Fibroblast of skin of left biceps (primary cell): Measurements from ENCODE around the gene TMEM165.

Source experiments
- DNase-seq, 2 experiments: peaks; one replicate each; pipeline ENCODE4 v3.0.0-alpha.2; 2013; ENCODE audit warnings: low read depth in 2 of 2

TMEM165 gene

GRCh38 chr4:55367084-55367722, 28.6 kb upstream of the TMEM165 start:
- no peak for DNase-seq

GRCh38 chr4:55369968-55370367, 25.8 kb upstream of the TMEM165 start:
- DNase-seq: no peak

DNA sequence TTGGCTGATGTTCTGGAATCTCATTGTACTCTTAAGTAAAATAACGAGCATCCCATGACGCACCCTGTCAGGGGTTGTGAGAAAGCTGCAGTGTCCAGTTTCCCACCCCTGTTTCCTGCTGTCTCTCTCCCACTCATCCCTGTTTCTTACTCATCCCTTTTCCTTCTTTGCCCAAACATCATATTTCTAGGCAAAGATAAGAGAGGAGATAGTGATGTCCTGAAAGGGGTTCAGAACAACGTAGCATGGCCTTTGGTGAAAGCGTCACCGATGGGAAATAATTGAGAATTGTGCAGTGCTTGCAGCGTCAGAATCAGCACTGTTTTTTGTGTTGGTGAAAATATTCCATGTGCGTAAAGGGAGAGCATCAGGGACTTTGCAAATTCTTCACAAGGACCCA, 23.5 kb upstream of the TMEM165 start:
- no peak for DNase-seq

GRCh38 chr4:55373461-55373860, 22.3 kb upstream of the TMEM165 start:
- DNase-seq: no peak

DNA sequence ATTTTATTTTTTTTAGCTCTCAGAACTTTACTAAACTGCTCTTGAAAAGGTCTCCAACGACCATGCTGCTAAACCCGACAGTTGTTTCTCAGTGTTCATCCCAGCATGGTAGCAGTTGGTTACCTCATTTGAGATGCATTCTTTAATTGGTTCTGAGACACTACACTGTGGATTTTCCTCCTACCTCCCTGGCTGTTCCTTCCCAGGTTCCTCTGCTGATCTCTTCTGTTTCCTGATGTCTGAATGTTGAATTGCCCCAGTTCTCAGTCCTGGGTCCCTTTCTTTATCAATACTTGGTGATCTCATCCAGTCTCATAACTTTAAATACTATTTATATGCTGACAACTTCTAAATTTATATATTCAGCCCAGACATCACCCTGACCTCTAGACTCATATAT, 19.1 kb upstream of the TMEM165 start:
- no peak for DNase-seq

DNA sequence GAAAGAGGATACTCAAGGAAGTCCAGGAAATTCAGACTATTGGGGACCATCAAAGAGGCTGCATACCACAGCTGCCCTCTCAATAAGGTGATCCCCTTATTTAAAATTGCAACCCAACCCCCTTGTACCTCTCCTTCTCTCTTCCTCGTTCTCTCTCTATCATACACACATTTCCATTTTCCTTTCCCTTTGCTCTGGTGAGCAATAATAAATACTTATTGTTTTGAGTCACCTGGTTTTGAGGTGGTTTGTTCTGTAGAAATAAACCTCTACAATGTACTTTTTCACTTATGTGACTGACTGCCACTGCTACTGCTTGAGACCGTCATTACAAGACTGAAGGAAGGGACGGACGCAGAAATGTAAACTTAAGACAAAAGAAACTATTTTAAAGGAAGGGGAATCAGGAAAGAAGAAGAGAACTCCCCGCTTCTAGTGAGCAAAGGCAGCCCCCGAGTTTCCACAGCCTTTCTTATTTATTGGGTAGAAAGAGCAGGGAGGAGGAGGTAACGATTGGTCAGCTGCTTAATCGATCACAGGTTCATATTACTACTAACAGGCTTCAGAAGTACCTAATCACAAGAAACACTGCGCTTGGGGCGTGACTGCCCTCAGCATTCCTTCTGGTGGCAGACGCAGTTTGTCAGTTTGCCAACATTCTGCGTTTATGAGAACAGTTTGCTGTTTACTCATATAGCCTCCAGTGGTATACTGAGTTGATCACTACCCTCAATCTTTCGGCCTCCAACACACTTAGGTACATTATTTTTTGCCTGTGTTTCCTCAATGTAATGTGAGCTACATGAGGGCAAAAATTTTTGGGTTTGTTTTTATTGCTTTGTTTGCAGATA, 16.9 kb upstream of the TMEM165 start:
- DNase-seq: no peak

GRCh38 chr4:55380576-55380975, 15.2 kb upstream of the TMEM165 start:
- DNase-seq: no peak

DNA sequence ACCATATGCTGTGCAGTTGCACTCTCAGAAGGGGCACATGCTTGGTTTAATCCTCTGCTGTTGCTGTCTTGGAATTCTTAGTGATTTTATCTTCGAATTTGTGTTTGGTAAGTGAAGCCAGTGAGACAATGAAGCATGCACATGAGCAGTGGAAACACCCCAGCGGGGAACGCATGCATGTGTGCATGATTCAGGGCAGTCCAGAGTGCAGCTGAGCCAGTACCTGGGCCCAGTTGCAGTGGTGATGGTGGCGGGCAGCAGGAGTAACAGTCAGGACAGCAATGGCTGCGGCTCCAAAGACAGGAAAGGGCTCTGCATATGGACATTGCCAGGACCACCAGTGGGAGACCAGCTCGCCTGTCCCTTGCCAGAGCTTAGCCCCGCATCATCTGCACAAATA, 14.3 kb upstream of the TMEM165 start:
- no peak for DNase-seq

DNA sequence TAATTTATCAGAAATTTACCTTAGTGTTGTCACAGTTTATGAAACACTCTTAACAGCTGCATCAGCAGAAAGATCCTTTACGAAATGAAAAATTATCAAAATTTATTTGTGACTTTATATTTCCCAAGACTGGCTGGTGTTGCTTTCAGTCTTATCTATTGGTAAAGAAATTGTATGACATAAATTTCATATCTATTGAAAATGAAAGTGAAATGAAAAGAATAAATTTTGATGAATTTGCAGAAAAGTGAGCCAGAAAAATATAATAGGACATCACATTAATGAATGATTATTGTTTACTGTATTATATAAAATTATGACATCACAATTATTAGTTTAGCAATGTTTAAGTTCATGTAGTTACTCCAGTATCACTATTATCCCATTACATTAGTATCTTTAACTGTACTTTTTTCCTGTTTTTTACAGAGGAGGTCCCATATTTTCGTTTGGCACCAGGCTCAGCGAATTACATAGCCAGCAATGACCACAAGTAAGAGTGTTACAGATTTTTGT, 13.2 kb upstream of the TMEM165 start:
- no peak for DNase-seq

GRCh38 chr4:55385201-55385649, 10.5 kb upstream of the TMEM165 start:
- no peak for DNase-seq

GRCh38 chr4:55386073-55386472, 9.7 kb upstream of the TMEM165 start:
- DNase-seq: no peak

GRCh38 chr4:55386840-55387239, 8.9 kb upstream of the TMEM165 start:
- no peak for DNase-seq

DNA sequence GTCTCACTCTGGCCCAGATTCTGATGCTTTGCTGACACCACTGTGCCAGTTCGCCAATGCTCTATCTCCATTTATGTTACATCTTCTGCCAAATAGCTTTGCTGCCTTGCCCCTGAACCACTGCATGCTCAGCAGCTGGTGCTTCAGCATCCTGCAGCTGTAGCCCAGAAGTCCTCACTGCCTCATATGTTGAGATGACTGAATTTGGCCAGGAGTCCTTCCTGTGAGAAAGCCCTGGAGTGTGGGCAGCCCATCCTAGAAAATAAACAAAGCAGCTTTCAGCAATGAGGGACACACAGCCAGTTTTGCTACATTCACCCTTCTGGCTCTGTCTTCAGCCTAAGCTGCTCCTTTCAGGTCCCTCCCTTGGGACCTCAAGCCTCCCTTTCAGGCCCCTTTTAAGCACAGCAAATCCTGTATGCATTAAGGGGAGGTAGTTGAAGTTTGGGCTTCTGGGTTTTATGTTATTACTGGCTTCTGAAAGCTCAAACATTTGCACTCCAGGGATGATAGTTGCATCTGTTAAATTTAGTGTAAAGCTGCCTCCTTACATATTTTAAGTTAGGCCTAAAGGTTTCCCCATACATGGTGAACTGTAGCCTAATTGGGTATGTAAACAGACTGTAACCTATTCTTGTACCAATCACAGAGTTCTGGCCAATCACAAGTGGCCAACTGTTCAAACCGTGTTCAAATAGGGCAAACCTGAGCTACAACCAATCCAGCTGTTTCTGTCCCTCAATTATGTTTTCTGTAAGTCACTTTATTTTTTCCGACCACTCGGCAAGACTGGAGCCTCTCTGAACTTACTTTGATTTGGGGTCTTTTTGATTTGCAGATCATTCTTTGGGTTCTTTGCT, 2.1 kb upstream of the TMEM165 start:
- no peak for DNase-seq

DNA sequence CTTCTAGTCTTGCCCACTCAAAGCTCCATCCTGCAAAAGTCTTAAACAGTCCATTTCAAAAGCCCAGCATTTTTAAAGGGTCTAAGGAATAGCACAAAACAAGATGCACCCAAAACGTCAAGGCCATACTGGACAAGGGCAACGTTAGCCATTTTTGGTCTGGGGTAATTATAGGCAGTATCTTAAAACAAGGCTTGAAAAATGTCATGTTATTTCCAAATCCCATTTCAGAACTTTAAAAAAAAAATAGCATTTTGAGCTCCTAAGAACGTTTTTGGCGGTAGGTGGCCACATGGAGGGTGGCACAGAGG, 584 bp upstream of the TMEM165 start:
- DNase-seq: no peak

DNA sequence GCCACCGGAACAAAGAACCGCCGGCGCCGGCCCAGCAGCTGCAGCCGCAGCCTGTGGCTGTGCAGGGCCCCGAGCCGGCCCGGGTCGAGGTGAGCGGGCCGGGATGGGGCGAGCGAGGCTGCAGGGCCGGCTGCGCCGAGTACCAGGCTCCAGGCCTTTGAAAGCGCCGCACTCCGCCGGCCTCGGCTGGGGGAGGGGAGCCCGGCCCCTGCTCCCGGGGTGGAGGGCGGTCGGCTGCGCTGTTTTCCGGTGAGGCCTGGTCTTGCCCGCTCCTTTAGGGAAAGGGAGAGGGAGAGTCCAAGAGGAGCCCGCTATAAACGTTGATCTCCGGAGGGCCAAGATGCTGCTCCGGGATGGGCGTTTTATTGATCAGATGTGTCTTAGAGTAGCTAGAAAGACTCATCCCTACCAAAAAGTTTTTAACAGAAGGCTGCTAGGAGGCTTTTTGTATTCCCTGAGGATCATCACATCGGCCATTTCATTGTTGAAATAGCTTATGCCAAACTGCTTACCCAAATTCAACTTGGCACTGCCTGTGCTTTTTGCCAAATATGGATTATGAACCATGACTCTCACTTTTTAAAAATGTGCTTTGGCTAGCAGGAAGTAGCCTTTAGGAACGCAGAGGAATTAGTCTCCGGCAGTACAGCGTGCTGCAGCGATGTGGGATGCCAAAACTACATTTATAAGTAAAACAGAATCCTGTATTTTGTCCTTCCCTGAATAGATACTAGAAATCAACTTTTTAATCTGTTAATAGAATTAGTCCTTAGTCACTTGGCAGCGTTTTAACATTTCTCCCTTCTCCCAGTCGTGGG, 760 bp downstream of the TMEM165 start:
- no peak for DNase-seq

DNA sequence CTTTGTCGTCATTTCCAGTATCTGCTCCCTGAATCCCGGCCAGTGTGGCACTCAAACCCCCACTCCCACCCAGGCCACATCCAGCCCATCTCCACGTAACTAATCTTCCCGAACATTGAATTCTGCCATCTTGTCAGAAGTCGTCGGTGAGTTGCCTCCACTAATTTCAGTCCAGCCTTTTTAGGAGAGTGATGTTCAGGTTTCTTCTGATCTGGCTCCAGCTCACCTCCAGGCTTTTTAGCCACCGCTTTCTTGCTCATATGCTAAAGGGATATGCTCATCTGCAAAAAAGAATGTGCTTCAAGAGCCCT, 1.3 kb downstream of the TMEM165 start:
- no peak for DNase-seq

DNA sequence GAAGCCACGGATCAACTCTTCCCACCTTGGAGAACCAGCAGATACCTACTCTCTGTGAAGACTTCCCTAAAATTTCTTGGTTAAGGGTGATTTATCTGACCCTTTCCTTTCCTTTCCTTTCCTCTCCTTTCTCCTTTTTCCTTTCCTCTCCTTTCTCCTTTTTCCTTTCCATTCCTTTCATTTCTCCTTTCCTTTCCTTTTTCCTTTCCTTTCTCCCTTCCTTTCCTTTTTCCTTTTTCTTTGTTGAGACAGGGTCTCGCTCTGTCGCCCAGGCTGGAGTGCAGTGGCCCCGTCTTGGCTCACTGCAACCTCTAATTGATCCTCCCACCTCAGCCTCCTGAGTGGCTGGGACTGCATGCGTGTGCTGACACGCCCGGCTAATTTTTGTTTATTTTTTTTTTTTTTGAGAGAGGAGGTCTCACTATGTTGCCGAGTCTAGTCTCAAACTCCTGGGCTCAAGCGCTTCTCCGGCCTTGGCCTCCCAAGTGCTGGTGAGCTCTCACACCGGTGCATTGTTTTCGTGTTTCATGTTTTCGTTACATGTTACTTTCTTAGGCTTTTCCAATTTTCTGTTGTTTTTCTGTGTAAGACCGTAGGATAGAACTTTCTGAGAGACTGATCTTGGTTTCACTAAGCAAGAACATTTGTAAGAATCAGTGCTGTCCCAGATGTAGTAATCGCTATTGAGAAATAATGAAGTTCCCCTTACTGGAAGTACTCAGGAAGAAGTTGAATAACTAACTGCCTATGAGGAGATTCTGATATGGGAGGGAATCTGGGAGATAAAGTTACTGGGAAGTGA, 2.0 kb downstream of the TMEM165 start:
- DNase-seq: no peak

GRCh38 chr4:55398461-55398860, 2.7 kb downstream of the TMEM165 start:
- no peak for DNase-seq

- no peak for DNase-seq
Measured at GRCh38 chr4:55398966-55399365, 3.2 kb downstream of the TMEM165 start.

DNA sequence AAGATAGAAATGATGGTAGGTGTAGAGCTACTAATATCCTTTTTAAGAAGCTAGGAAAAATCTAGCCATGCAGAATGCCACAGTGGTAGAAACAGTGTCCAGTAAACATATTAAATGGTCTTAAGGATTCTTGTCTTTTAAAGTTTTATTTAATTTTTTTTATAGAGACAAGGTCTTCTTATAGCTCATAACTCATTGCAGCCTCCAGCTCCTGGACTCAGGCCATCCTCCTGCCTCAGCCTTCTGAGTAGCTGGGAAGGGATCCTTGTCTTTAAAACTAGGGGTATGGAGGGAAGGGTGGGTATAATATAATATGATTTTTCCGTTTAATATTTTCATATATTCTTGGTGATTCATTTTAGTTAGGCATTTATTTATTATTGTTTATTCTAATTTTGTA, 3.8 kb downstream of the TMEM165 start:
- DNase-seq: no peak

GRCh38 chr4:55405073-55405472, 9.3 kb downstream of the TMEM165 start:
- DNase-seq: no peak
